ENCODE data around the gene SPP1. TPM values are rescaled to one million over a fixed set of nuclear protein-coding genes. Genes with fewer than 3 reads are reported as not detected.
"Not testable (repeated sequence)": the region's sequence is repeated elsewhere in the genome, so short reads cannot be mapped to it uniquely, and the experiment has no call there.

SPP1 gene
- total and polyA plus RNA-seq, 2 donors, result 44.2 to 64.8 TPM

- H3K27me3 ChIP-seq (ENCODE audit: control insufficient read depth in 2 of 2, insufficient read depth in 1 of 2, low read length in 1 of 2); H3K27ac ChIP-seq (ENCODE audit: low read depth in 1 of 2, low read length in 1 of 2); H3K9me3 ChIP-seq (ENCODE audit: control insufficient read depth in 2 of 2, insufficient read depth in 1 of 2, low read length in 1 of 2); H3K4me1 ChIP-seq (ENCODE audit: control insufficient read depth in 2 of 2, insufficient read depth in 2 of 2, low read length in 2 of 2); H3K36me3 ChIP-seq (ENCODE audit: control insufficient read depth in 2 of 2, insufficient read depth in 2 of 2, low read length in 1 of 2); H3K4me3 ChIP-seq (ENCODE audit: low read length in 2 of 2); DNase-seq (ENCODE audit: low read depth in 6 of 9, low spot score in 9 of 9): not testable (repeated sequence)
- WGBS, result 70% methylated on average over 7 of the region's 9 CpGs
These were observed 39.6 kb upstream of the SPP1 start for GRCh38 chr4:87935954-87936353.

GRCh38 chr4:87937523-87937922 is 38.0 kb upstream of the SPP1 start:
- no peaks in the 10 kb centered on the region for H3K27me3 ChIP-seq (ENCODE audit: control insufficient read depth in 2 of 2, insufficient read depth in 1 of 2, low read length in 1 of 2)
- no peak overlapping the region for H3K27ac ChIP-seq (ENCODE audit: low read depth in 1 of 2, low read length in 1 of 2)
- no peaks in the 10 kb centered on the region for H3K4me1 ChIP-seq (ENCODE audit: control insufficient read depth in 2 of 2, insufficient read depth in 2 of 2, low read length in 2 of 2)
- no peaks in the 10 kb centered on the region for H3K36me3 ChIP-seq (ENCODE audit: control insufficient read depth in 2 of 2, insufficient read depth in 2 of 2, low read length in 1 of 2)
- no peak for DNase-seq (ENCODE audit: low read depth in 6 of 9, low spot score in 9 of 9)
- 94% methylated on average over 1 of the region's 1 CpG for WGBS
- no peaks in the 10 kb centered on the region for H3K9me3 ChIP-seq (ENCODE audit: control insufficient read depth in 2 of 2, insufficient read depth in 1 of 2, low read length in 1 of 2)
- H3K4me3 ChIP-seq (ENCODE audit: low read length in 2 of 2), result no peak overlapping the region

GRCh38 chr4:87938746-87939145 is 36.8 kb upstream of the SPP1 start:
- Histone ChIP-seq H3K4me3 (ENCODE audit: low read length in 2 of 2) (no peak overlapping the region), H3K27me3 (ENCODE audit: control insufficient read depth in 2 of 2, insufficient read depth in 1 of 2, low read length in 1 of 2) (no peaks in the 10 kb centered on the region), H3K27ac (ENCODE audit: low read depth in 1 of 2, low read length in 1 of 2) (no peak overlapping the region), H3K36me3 (ENCODE audit: control insufficient read depth in 2 of 2, insufficient read depth in 2 of 2, low read length in 1 of 2) (no peaks in the 10 kb centered on the region), H3K4me1 (ENCODE audit: control insufficient read depth in 2 of 2, insufficient read depth in 2 of 2, low read length in 2 of 2) (no peaks in the 10 kb centered on the region), H3K9me3 (ENCODE audit: control insufficient read depth in 2 of 2, insufficient read depth in 1 of 2, low read length in 1 of 2) (no peaks in the 10 kb centered on the region)
- no peak for DNase-seq (ENCODE audit: low read depth in 6 of 9, low spot score in 9 of 9)

DNA sequence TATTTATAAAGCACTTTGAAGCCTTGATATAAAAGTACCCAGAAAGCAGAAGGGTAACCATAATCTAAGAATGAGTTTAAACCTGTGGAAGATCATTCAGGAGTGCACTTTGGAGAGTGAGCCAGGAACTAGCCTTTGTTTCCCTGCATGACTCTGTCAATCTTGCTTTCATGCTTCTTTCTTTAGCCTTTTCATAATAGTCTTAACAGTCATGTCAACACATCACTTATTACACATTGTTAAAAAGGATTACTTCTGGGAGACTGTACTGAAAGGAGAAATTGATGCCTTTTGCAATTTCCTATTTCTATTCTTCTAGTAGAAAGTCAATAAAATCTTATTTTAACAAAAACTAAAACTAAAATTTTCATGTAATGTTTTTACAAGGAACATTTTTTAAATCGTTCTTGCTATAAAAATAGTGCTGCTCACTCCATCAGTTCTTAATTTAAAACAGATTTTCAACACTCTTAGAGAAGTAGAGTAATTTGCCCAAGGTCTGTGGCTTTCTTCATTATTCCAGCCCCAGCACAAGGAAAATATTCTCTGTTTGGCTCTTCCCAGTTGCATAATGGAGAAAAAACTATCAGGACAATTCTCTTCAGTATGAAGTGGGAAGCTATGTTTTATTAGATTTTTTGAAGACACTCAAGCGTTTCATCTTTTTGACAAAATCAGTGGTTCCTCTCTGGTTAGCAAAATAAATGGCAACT is 35.4 kb upstream of the SPP1 start:
- Histone ChIP-seq H3K4me3 (ENCODE audit: low read length in 2 of 2) (no peak overlapping the region), H3K9me3 (ENCODE audit: control insufficient read depth in 2 of 2, insufficient read depth in 1 of 2, low read length in 1 of 2) (no peaks in the 10 kb centered on the region), H3K4me1 (ENCODE audit: control insufficient read depth in 2 of 2, insufficient read depth in 2 of 2, low read length in 2 of 2) (no peaks in the 10 kb centered on the region), H3K27ac (ENCODE audit: low read depth in 1 of 2, low read length in 1 of 2) (no peak overlapping the region), H3K27me3 (ENCODE audit: control insufficient read depth in 2 of 2, insufficient read depth in 1 of 2, low read length in 1 of 2) (no peaks in the 10 kb centered on the region), H3K36me3 (ENCODE audit: control insufficient read depth in 2 of 2, insufficient read depth in 2 of 2, low read length in 1 of 2) (no peaks in the 10 kb centered on the region)
- 97% methylated on average over 2 of the region's 2 CpGs for WGBS
- no peak for DNase-seq (ENCODE audit: low read depth in 6 of 9, low spot score in 9 of 9)

DNA sequence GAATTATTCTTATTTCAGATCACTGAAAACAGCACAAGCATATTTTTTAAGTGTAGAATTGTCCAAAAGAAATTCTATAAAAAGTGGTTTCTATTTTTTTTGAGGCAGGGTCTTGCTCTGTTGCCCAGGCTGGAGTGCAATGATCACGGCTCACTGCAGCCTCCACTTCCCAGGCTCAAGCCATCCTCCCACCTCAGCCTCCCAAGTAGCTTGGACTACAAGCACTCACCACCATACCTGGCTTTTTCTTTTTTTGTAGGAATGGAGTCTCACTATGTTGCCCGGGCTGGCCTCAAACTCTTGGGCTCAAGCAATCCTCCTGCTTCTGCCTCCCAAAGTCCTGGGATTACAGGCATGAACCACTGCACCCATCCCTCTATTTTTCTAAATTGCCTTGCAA is 34.7 kb upstream of the SPP1 start:
- not testable (repeated sequence) for H3K27me3 ChIP-seq (ENCODE audit: control insufficient read depth in 2 of 2, insufficient read depth in 1 of 2, low read length in 1 of 2); H3K36me3 ChIP-seq (ENCODE audit: control insufficient read depth in 2 of 2, insufficient read depth in 2 of 2, low read length in 1 of 2); H3K4me3 ChIP-seq (ENCODE audit: low read length in 2 of 2); H3K27ac ChIP-seq (ENCODE audit: low read depth in 1 of 2, low read length in 1 of 2); H3K4me1 ChIP-seq (ENCODE audit: control insufficient read depth in 2 of 2, insufficient read depth in 2 of 2, low read length in 2 of 2); DNase-seq (ENCODE audit: low read depth in 6 of 9, low spot score in 9 of 9); H3K9me3 ChIP-seq (ENCODE audit: control insufficient read depth in 2 of 2, insufficient read depth in 1 of 2, low read length in 1 of 2)
- WGBS, result 93% methylated on average over 2 of the region's 2 CpGs

- no peak for DNase-seq (ENCODE audit: low read depth in 6 of 9, low spot score in 9 of 9)
- H3K36me3 ChIP-seq (ENCODE audit: control insufficient read depth in 2 of 2, insufficient read depth in 2 of 2, low read length in 1 of 2), result no peaks in the 10 kb centered on the region
- 80% methylated on average over 5 of the region's 5 CpGs for WGBS
- no peaks in the 10 kb centered on the region for H3K27me3 ChIP-seq (ENCODE audit: control insufficient read depth in 2 of 2, insufficient read depth in 1 of 2, low read length in 1 of 2)
- no peak overlapping the region for H3K4me3 ChIP-seq (ENCODE audit: low read length in 2 of 2)
- H3K4me1 ChIP-seq (ENCODE audit: control insufficient read depth in 2 of 2, insufficient read depth in 2 of 2, low read length in 2 of 2), result no peaks in the 10 kb centered on the region
- no peak overlapping the region for H3K27ac ChIP-seq (ENCODE audit: low read depth in 1 of 2, low read length in 1 of 2)
- no peaks in the 10 kb centered on the region for H3K9me3 ChIP-seq (ENCODE audit: control insufficient read depth in 2 of 2, insufficient read depth in 1 of 2, low read length in 1 of 2)
These were observed 33.7 kb upstream of the SPP1 start for GRCh38 chr4:87941537-87942392.

- no peak overlapping the region for H3K27ac ChIP-seq (ENCODE audit: low read depth in 1 of 2, low read length in 1 of 2)
- no peaks in the 10 kb centered on the region for H3K27me3 ChIP-seq (ENCODE audit: control insufficient read depth in 2 of 2, insufficient read depth in 1 of 2, low read length in 1 of 2)
- DNase-seq (ENCODE audit: low read depth in 6 of 9, low spot score in 9 of 9), result no peak
- no peaks in the 10 kb centered on the region for H3K4me1 ChIP-seq (ENCODE audit: control insufficient read depth in 2 of 2, insufficient read depth in 2 of 2, low read length in 2 of 2)
- WGBS, result 98% methylated on average over 3 of the region's 3 CpGs
- no peaks in the 10 kb centered on the region for H3K36me3 ChIP-seq (ENCODE audit: control insufficient read depth in 2 of 2, insufficient read depth in 2 of 2, low read length in 1 of 2)
- no peaks in the 10 kb centered on the region for H3K9me3 ChIP-seq (ENCODE audit: control insufficient read depth in 2 of 2, insufficient read depth in 1 of 2, low read length in 1 of 2)
- no peak overlapping the region for H3K4me3 ChIP-seq (ENCODE audit: low read length in 2 of 2)
These were observed 31.8 kb upstream of the SPP1 start for GRCh38 chr4:87943660-87944149.

- Histone ChIP-seq H3K27me3 (ENCODE audit: control insufficient read depth in 2 of 2, insufficient read depth in 1 of 2, low read length in 1 of 2) (no peaks in the 10 kb centered on the region), H3K36me3 (ENCODE audit: control insufficient read depth in 2 of 2, insufficient read depth in 2 of 2, low read length in 1 of 2) (no peaks in the 10 kb centered on the region)
- 96% methylated on average over 8 of the region's 8 CpGs for WGBS
These were observed 30.5 kb upstream of the SPP1 start for GRCh38 chr4:87944967-87945366.

GRCh38 chr4:87946766-87947165 is 28.7 kb upstream of the SPP1 start:
- no peak for DNase-seq (ENCODE audit: low read depth in 6 of 9, low spot score in 9 of 9)

More at GRCh38 chr4:87944967-87945366, 30.5 kb upstream of the SPP1 start:
- Histone ChIP-seq H3K27ac (ENCODE audit: low read depth in 1 of 2, low read length in 1 of 2) (no peak overlapping the region), H3K4me1 (ENCODE audit: control insufficient read depth in 2 of 2, insufficient read depth in 2 of 2, low read length in 2 of 2) (no peaks in the 10 kb centered on the region), H3K9me3 (ENCODE audit: control insufficient read depth in 2 of 2, insufficient read depth in 1 of 2, low read length in 1 of 2) (no peaks in the 10 kb centered on the region), H3K4me3 (ENCODE audit: low read length in 2 of 2) (no peak overlapping the region)
- no peak for DNase-seq (ENCODE audit: low read depth in 6 of 9, low spot score in 9 of 9)

More at GRCh38 chr4:87946766-87947165, 28.7 kb upstream of the SPP1 start:
- whole genome bisulfite sequencing, result 96% methylated on average over 3 of the region's 3 CpGs
- Histone ChIP-seq H3K27me3 (ENCODE audit: control insufficient read depth in 2 of 2, insufficient read depth in 1 of 2, low read length in 1 of 2) (no peaks in the 10 kb centered on the region), H3K9me3 (ENCODE audit: control insufficient read depth in 2 of 2, insufficient read depth in 1 of 2, low read length in 1 of 2) (no peaks in the 10 kb centered on the region), H3K4me1 (ENCODE audit: control insufficient read depth in 2 of 2, insufficient read depth in 2 of 2, low read length in 2 of 2) (no peaks in the 10 kb centered on the region), H3K36me3 (ENCODE audit: control insufficient read depth in 2 of 2, insufficient read depth in 2 of 2, low read length in 1 of 2) (no peaks in the 10 kb centered on the region), H3K4me3 (ENCODE audit: low read length in 2 of 2) (no peak overlapping the region), H3K27ac (ENCODE audit: low read depth in 1 of 2, low read length in 1 of 2) (no peak overlapping the region)

All from thymus (tissue), 11 donors.